Keratinocyte (primary cell): ENCODE measurements around the gene AGAP1. TPM values are rescaled to one million over a fixed set of nuclear protein-coding genes. Genes with fewer than 3 reads are reported as not detected.

Experiments
- DNase-seq: peaks from one replicate; pipeline ENCODE4 v3.0.0-alpha.2; 2011; ENCODE audit warnings: low read depth, missing footprints, low spot score
- FAIRE-seq: peaks from 2 replicates; lab custom pipeline; 2011; peaks lifted over from hg19 to GRCh38; lab: Jason Lieb, UNC
- H2AFZ ChIP-seq: 2 replicates; pipeline ENCODE4 v1.6.0; 2012; ENCODE audit warnings: low read length, control low read depth, inconsistent platforms; ENCODE audit not compliant: control insufficient read depth
- H3K27ac ChIP-seq: 2 replicates; pipeline ENCODE4 v1.5.1; 2011; ENCODE audit warnings: low read length; ENCODE audit not compliant: control insufficient read depth, insufficient read depth
- H3K27me3 ChIP-seq: 3 replicates; pipeline ENCODE4 v1.6.0; 2011; ENCODE audit warnings: low read length; ENCODE audit not compliant: control insufficient read depth, insufficient read depth; ENCODE audit errors: extremely low read depth
- H3K36me3 ChIP-seq, 2 experiments: 2 replicates in 1 of 2; 3 replicates in 1 of 2; pipeline ENCODE4 v1.5.1; 2011; ENCODE audit warnings: low read length in 2 of 2, mild to moderate bottlenecking in 1 of 2; ENCODE audit not compliant: control insufficient read depth in 2 of 2, insufficient read depth in 2 of 2; ENCODE audit errors: extremely low read depth in 1 of 2
- H3K4me1 ChIP-seq: 3 replicates; pipeline ENCODE4 v1.5.1; 2011; ENCODE audit warnings: low read length; ENCODE audit not compliant: control insufficient read depth, insufficient read depth; ENCODE audit errors: extremely low read depth
- H3K4me2 ChIP-seq: 3 replicates; pipeline ENCODE4 v1.6.0; 2011; ENCODE audit warnings: low read depth, low read length; ENCODE audit not compliant: control insufficient read depth, insufficient read depth; ENCODE audit errors: extremely low read depth
- H3K4me3 ChIP-seq, 3 experiments: fragments of 200-600 bp in 1 of 3; sonication (generic) in 1 of 3; 2 replicates in 2 of 3; 3 replicates in 1 of 3; pipeline ENCODE4 v1.5.1; 2011 to 2016; ENCODE audit warnings: low read length in 3 of 3, mild to moderate bottlenecking in 3 of 3, control low read depth in 2 of 3, inconsistent platforms in 1 of 3, low read depth in 1 of 3, mixed read lengths in 1 of 3, mixed run types in 1 of 3, moderate library complexity in 1 of 3; ENCODE audit not compliant: control insufficient read depth in 2 of 3, insufficient read depth in 2 of 3; ENCODE audit errors: extremely low read depth in 1 of 3
- H3K79me2 ChIP-seq: 2 replicates; pipeline ENCODE4 v1.6.0; 2012; ENCODE audit warnings: low read length; ENCODE audit not compliant: control insufficient read depth, insufficient read depth
- H3K9ac ChIP-seq: 3 replicates; pipeline ENCODE4 v1.6.0; 2011; ENCODE audit warnings: low read length; ENCODE audit not compliant: control insufficient read depth, insufficient read depth; ENCODE audit errors: extremely low read depth
- H3K9me1 ChIP-seq: 3 replicates; pipeline ENCODE4 v1.6.0; 2011; ENCODE audit warnings: low read length; ENCODE audit not compliant: control insufficient read depth, insufficient read depth; ENCODE audit errors: extremely low read depth
- H3K9me3 ChIP-seq: 2 replicates; pipeline ENCODE4 v1.5.1; 2012; ENCODE audit warnings: low read depth, low read length; ENCODE audit not compliant: control insufficient read depth
- H4K20me1 ChIP-seq: 3 replicates; pipeline ENCODE4 v1.6.0; 2011; ENCODE audit warnings: low read length; ENCODE audit not compliant: control insufficient read depth, insufficient read depth; ENCODE audit errors: extremely low read depth
- EZH2 ChIP-seq: IDR thresholded peaks from one replicate; pipeline ENCODE4 v1.6.1; 2012; ENCODE audit warnings: inconsistent platforms, mild to moderate bottlenecking, low read length, moderate library complexity
- dilution Hi-C: fragments of 300-500 bp; cut with MboI; formaldehyde crosslinking; loops from one replicate; pipeline ENCODE4 v1.7.0; 2020; ENCODE audit warnings: low sequenced_read_pairs; ENCODE audit not compliant: extremely low pct_ligation_motif_present
- polyA plus RNA-seq, 5 experiments: library from polyadenylated mRNA; depleted of rRNA in 3 of 5; stranded (reverse) in 3 of 5; stranded (forward) in 1 of 5; unstranded in 1 of 5; fragments of >200 nt; gene quantifications; 1 replicate in 1 of 5; 2 replicates in 3 of 5; 3 replicates in 1 of 5; pipeline versions ENCODE4 v1.2.1 to v1.2.3, GENCODE V29; 2011 to 2012; ENCODE audit warnings: missing spikeins in 2 of 5, low read depth in 1 of 5, low replicate concordance in 1 of 5
- TF ChIP-seq, protein P1 (sequence below), 3 experiments: IDR thresholded peaks in 1 of 3; conservative IDR thresholded peaks in 1 of 3; optimal IDR thresholded peaks in 1 of 3; 2 replicates in 2 of 3; 3 replicates in 1 of 3; pipeline versions ENCODE3 to v1.5.1; 2011; ENCODE audit warnings: low read length in 3 of 3, mild to moderate bottlenecking in 3 of 3, moderate library complexity in 2 of 3, control low read depth in 1 of 3, inconsistent platforms in 1 of 3; ENCODE audit not compliant: insufficient read depth in 2 of 3; ENCODE audit errors: extremely low read depth in 1 of 3

Gene AGAP1
- polyA plus RNA-seq, 1 donor (not counting 4 experiments of a cell fraction or from before 2014, with no cell fraction given) = 12.6 TPM

GRCh38 chr2:235674812-235675211 lies 181.0 kb downstream of the AGAP1 start:
- H3K27me3 ChIP-seq = no peaks in the 10 kb centered on the region
- H3K9me1 ChIP-seq = peaks cover 2% of the 10 kb centered on the region
- no peak overlapping the region for H2AFZ ChIP-seq
- peaks cover 19% of the 10 kb centered on the region for H4K20me1 ChIP-seq
- H3K4me1 ChIP-seq = peaks cover 12% of the 10 kb centered on the region
- H3K36me3 ChIP-seq = no peaks in the 10 kb centered on the region
- dilution Hi-C loops = no loop called here
- no peak overlapping the region for H3K4me2 ChIP-seq
- H3K27ac ChIP-seq = no peak overlapping the region
- H3K4me3 ChIP-seq = no peak overlapping the region
- no peaks in the 10 kb centered on the region for H3K9me3 ChIP-seq
- H3K9ac ChIP-seq = no peak overlapping the region
- DNase-seq (no peak), FAIRE-seq (no peak)
- peaks cover 31% of the 10 kb centered on the region for H3K79me2 ChIP-seq
- no peak for TF ChIP-seq EZH2
- TF ChIP-seq, protein P1, sequence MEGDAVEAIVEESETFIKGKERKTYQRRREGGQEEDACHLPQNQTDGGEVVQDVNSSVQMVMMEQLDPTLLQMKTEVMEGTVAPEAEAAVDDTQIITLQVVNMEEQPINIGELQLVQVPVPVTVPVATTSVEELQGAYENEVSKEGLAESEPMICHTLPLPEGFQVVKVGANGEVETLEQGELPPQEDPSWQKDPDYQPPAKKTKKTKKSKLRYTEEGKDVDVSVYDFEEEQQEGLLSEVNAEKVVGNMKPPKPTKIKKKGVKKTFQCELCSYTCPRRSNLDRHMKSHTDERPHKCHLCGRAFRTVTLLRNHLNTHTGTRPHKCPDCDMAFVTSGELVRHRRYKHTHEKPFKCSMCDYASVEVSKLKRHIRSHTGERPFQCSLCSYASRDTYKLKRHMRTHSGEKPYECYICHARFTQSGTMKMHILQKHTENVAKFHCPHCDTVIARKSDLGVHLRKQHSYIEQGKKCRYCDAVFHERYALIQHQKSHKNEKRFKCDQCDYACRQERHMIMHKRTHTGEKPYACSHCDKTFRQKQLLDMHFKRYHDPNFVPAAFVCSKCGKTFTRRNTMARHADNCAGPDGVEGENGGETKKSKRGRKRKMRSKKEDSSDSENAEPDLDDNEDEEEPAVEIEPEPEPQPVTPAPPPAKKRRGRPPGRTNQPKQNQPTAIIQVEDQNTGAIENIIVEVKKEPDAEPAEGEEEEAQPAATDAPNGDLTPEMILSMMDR (optimal IDR thresholded peaks at IDR 0.05 in 1 of 3, IDR thresholded peaks at IDR 0.05 in 1 of 3, conservative IDR thresholded peaks at IDR 0.05 in 1 of 3; ENCODE audit: extremely low read depth in 1 of 3, insufficient read depth in 2 of 3, low read length in 3 of 3) = no peak

DNA sequence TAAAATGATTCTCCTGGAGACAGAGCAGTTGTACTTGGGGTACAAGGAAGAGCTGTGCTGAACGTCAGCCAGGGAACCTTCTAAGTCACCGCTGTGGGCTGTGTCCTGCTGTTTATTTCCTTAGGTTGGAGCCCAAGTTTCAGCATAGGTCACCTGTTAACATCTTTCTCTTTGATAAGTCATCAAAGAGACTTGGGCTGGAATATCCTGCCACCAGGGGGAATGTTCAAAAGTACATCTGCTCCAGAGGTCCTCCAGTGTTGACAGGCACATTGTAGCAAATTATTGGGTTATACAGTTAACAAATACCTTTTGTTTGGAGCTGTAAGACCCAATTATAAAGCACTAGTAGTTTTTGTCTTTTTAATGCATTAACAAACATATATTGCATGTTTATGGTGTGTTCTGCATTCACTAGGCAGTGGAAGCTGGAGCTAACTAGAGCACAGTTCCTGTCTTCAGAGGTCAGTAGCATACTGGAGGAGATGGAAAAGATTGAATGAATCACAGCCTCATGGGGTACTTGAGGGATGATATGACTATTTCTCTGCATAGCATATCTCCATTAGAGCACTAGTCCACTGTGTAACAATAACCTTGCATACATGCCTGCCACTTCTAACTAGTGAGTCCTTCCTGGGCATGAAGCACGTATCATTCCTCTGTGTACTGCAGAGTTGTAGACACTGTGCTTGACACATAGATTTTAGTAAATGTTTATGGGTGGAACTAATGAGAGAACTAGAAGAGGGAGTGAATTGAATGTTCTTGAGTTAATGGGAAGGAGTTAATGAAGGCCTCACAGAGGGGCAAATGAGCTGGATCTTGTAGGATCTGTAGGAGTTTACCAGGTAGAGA lies 182.1 kb downstream of the AGAP1 start:
- Histone ChIP-seq H3K27ac (no peak overlapping the region), H3K4me2 (no peak overlapping the region)

More for the DNA sequence above, 182.1 kb downstream of the AGAP1 start:
- peaks cover 40% of the 10 kb centered on the region for H3K79me2 ChIP-seq
- peak; percentile 75 for FAIRE-seq
- dilution Hi-C loops = no loop called here
- peaks cover 19% of the 10 kb centered on the region for H4K20me1 ChIP-seq
- no peaks in the 10 kb centered on the region for H3K27me3 ChIP-seq
- H2AFZ ChIP-seq = no peak overlapping the region
- no peaks in the 10 kb centered on the region for H3K36me3 ChIP-seq
- no peak for DNase-seq
- H3K9ac ChIP-seq = no peak overlapping the region
- H3K9me3 ChIP-seq = no peaks in the 10 kb centered on the region
- no peak overlapping the region for H3K4me3 ChIP-seq
- H3K4me1 ChIP-seq = peaks cover 12% of the 10 kb centered on the region
- H3K9me1 ChIP-seq = peaks cover 2% of the 10 kb centered on the region
- TF ChIP-seq, protein P1 (optimal IDR thresholded peaks at IDR 0.05 in 1 of 3, IDR thresholded peaks at IDR 0.05 in 1 of 3, conservative IDR thresholded peaks at IDR 0.05 in 1 of 3; ENCODE audit: extremely low read depth in 1 of 3, insufficient read depth in 2 of 3, low read length in 3 of 3) = peak in 2 of 3 experiments; percentile 8 to 17
- no peak for TF ChIP-seq EZH2
